Activated naive CD4-positive, alpha-beta T cell treated with anti-CD3 and anti-CD28 coated beads, Interleukin-2, amount 50 U/mL, for 24 hours (primary cell): Measurements from ENCODE around the gene ZFYVE19.
A peak's percentile ranks its signal among the peaks of the same experiment; 100 is the strongest.

Experiments
- H3K27ac Mint-ChIP-seq: one replicate; pipeline ENCODE4 v1.8.0; 2021; ENCODE audit warnings: mild to moderate bottlenecking, mixed read lengths
- H3K27me3 Mint-ChIP-seq: one replicate; pipeline ENCODE4 v1.8.0; 2021; ENCODE audit warnings: mixed read lengths
- H3K36me3 Mint-ChIP-seq: one replicate; pipeline ENCODE4 v1.8.0; 2021; ENCODE audit warnings: mixed read lengths
- H3K4me1 Mint-ChIP-seq: one replicate; pipeline ENCODE4 v1.8.0; 2021; ENCODE audit warnings: mixed read lengths
- H3K4me3 Mint-ChIP-seq: one replicate; pipeline ENCODE4 v1.8.0; 2021; ENCODE audit warnings: mild to moderate bottlenecking, mixed read lengths
- H3K9me3 Mint-ChIP-seq: one replicate; pipeline ENCODE4 v1.8.0; 2021; ENCODE audit warnings: mixed read lengths

Gene ZFYVE19

DNA sequence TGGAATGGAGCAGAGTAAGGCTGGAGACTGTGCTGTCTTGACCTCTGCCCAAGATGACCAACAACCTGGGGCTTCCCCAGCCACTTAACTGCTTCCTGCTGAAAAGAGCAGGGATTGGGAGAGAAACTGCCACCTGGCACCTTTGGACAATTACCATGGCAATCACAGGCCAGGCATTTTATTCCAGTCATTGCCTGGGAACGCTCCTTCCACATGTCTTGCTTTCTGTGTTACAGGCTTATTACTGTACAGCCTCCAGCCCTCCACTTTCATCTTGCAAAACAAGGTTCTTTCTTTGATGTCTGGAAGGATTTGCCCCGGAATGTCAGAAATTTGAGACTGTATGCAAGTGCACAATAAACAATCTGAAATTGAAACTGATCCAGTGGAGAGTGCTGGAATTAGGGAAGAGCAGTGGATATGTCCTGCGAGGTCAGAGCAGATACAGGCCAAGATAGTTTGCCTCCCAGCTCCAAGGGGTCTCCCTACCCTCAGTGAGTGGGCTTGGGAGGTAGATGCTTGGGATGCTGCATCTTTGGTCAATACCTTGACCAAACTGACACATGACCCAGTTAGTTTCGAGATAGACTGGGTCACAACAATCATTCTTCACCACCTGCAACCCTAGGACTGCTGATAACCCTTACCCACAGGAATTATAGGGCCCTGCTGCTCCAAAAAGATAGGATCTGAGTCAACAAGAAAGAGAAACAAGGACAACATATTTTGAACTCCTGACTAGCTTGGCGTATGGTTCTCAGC, 19.0 kb downstream of the ZFYVE19 start:
- Mint-ChIP-seq H3K4me1 (no peaks in the 10 kb centered on the region), H3K4me3 (no peak overlapping the region), H3K27me3 (no peaks in the 10 kb centered on the region), H3K27ac (no peak overlapping the region), H3K9me3 (no peaks in the 10 kb centered on the region), H3K36me3 (no peaks in the 10 kb centered on the region)

GRCh38 chr15:40826423-40827075, 19.7 kb downstream of the ZFYVE19 start:
- Mint-ChIP-seq H3K9me3 (no peaks in the 10 kb centered on the region), H3K36me3 (no peaks in the 10 kb centered on the region), H3K4me1 (no peaks in the 10 kb centered on the region), H3K27ac (no peak overlapping the region), H3K4me3 (no peak overlapping the region), H3K27me3 (no peaks in the 10 kb centered on the region)

DNA sequence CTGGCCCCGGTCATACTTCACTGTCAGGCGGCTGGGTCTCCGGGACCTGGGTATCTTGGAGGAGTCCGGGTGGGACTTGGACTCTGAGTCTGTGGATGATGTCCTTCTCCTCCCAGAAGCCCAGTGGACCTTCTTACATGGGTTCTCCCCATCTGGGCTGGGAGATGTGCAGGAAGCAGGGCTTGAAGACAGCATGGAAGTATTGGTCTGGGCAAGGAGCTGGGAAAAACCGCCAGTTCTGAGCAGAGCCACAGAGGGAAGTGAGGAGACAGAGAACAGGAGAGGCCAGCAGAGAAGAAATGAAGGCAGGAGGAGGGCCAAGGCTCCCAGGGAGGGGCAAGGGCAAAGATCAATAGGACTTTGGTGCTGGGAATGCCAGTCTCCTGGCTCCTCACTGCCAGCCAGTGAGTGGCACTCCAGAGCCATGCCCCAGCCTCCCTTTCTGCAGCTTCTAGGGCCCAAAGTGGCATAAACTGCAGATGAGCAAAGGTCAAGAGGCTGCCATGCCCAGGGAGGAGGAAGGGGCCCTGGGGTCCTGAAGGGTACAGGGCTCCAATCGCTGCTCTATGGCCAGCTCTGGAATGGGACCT, 21.7 kb downstream of the ZFYVE19 start, which contains the start of gene PPP1R14D:
PPP1R14D (minus strand) TSS at position 262 of the 590 bp plus-strand sequence; CDS start at position 195, 67 bp downstream.
- Mint-ChIP-seq H3K9me3 (no peaks in the 10 kb centered on the region), H3K36me3 (no peaks in the 10 kb centered on the region), H3K27ac (peak within 1 kb of the TSS; percentile 56), H3K4me1 (no peaks in the 10 kb centered on the region), H3K27me3 (no peaks in the 10 kb centered on the region), H3K4me3 (no peak within 1 kb of the TSS)

DNA sequence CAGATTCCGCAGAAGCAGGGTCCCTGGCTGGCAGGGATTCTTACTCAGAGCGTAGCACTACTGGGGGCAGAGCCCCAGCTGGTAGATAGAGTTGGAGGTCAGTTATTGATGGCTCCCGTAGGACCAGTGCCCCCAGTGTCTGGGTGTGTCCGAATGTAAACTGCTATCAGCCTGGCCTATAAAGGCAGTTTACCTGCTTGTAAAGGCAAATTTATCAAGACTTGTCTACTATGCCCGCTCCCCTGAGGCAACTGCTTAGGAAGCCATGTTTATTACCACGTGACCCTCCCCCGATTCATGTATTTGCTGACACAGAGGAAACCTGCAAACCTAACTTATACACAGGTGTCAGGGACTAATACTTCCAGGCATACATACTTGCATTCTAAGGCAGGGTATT, 22.2 kb downstream of the ZFYVE19 start:
- H3K36me3 Mint-ChIP-seq = no peaks in the 10 kb centered on the region
- no peaks in the 10 kb centered on the region for H3K4me1 Mint-ChIP-seq
- H3K27ac Mint-ChIP-seq = no peak overlapping the region
- H3K9me3 Mint-ChIP-seq = no peaks in the 10 kb centered on the region
- no peaks in the 10 kb centered on the region for H3K27me3 Mint-ChIP-seq
- H3K4me3 Mint-ChIP-seq = no peak overlapping the region

DNA sequence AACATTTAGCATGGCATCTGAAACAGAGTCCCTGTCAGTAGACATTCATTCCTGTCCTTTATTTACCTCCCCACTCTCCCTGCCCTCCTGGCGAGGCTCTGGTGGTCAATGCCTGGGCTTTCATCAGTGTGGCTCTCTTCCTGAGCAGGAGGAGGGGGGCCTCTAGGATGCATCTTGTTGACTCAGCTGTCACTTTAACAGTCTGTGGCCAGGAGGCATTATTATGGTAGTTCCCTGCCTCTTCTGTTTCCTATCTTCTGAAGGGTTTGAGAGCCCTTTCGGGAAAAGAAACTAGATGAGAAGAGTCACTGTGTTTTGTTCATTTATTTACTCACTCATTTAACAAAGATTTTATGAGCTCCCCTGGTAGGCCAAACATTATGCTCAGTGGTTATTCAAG, 24.0 kb downstream of the ZFYVE19 start:
- Mint-ChIP-seq H3K36me3 (no peaks in the 10 kb centered on the region), H3K4me3 (no peak overlapping the region), H3K4me1 (no peaks in the 10 kb centered on the region), H3K27ac (no peak overlapping the region), H3K9me3 (no peaks in the 10 kb centered on the region), H3K27me3 (no peaks in the 10 kb centered on the region)

GRCh38 chr15:40831861-40832260, 25.0 kb downstream of the ZFYVE19 start:
- H3K27me3 Mint-ChIP-seq = no peaks in the 10 kb centered on the region
- H3K4me1 Mint-ChIP-seq = no peaks in the 10 kb centered on the region
- H3K4me3 Mint-ChIP-seq = no peak overlapping the region
- no peaks in the 10 kb centered on the region for H3K36me3 Mint-ChIP-seq
- no peak overlapping the region for H3K27ac Mint-ChIP-seq
- H3K9me3 Mint-ChIP-seq = no peaks in the 10 kb centered on the region

- no peaks in the 10 kb centered on the region for H3K9me3 Mint-ChIP-seq
- H3K4me3 Mint-ChIP-seq = no peak overlapping the region
- no peaks in the 10 kb centered on the region for H3K36me3 Mint-ChIP-seq
- H3K4me1 Mint-ChIP-seq = no peaks in the 10 kb centered on the region
- H3K27ac Mint-ChIP-seq = no peak overlapping the region
- no peaks in the 10 kb centered on the region for H3K27me3 Mint-ChIP-seq
Measured at GRCh38 chr15:40832903-40833302, 26.0 kb downstream of the ZFYVE19 start.

DNA sequence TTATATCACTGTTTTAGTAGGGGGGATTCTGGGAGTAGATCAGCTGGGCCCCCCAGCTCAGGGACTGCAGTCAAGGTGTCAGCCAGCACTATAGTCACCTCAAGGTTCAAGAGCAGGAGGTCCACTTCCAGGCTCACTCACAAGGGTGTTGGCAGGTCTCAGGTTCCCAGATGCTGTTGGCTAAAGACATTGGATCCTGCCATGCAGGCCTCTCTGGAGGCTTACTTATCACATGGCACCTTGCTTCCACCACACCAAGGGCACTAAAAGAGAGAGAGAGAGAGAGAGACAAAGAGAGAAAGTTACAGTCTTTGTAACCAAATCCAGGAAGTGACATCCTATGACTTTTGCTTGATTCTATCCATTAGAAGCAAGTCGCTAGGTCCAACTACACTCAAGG, 29.1 kb downstream of the ZFYVE19 start:
- Mint-ChIP-seq H3K27ac (no peak overlapping the region), H3K9me3 (no peaks in the 10 kb centered on the region), H3K27me3 (no peaks in the 10 kb centered on the region), H3K36me3 (no peaks in the 10 kb centered on the region), H3K4me1 (no peaks in the 10 kb centered on the region), H3K4me3 (no peak overlapping the region)

DNA sequence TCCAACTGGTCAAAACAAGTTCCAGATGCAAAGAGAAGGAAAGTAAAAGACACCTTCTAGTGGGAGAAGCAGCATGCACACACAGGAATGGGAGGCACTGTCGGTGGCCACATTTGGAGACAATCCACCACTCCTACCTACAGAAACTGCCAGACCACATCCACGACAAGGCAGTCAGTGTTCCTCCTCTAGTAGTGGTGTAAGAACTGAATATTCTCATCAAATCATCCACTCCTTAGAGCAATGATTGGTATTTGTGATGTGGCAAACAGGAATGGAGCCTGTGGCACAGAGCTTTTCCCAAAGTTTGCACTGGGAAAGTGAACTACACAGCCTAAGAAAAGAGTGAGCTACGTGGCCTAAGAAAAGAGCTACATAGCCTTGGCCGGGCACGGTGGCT, 31.9 kb downstream of the ZFYVE19 start:
- Mint-ChIP-seq H3K4me3 (no peak overlapping the region), H3K36me3 (no peaks in the 10 kb centered on the region), H3K27ac (no peak overlapping the region), H3K9me3 (no peaks in the 10 kb centered on the region), H3K27me3 (no peaks in the 10 kb centered on the region), H3K4me1 (no peaks in the 10 kb centered on the region)

DNA sequence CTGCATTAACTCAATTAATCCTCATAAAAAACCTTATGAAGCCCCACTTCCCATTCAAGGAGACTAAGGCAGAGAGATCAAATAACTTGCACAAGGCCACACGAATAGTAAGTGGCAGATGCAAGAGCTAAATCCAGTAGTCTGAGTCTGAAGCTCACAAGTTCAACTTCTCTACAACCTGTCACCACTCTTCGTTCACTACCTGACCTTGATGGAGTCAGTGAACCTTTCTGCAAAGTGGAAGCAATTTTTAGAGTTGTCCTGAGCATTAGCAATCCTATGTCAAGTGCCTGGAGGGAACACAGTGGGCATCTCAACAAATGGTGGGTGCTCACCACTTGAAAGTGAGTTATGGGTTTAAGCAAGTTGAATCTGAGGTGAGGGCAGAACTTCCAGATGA, 34.9 kb downstream of the ZFYVE19 start:
- H3K27me3 Mint-ChIP-seq = peaks cover 3% of the 10 kb centered on the region
- H3K36me3 Mint-ChIP-seq = no peaks in the 10 kb centered on the region
- H3K27ac Mint-ChIP-seq = no peak overlapping the region
- peaks cover 5% of the 10 kb centered on the region for H3K4me1 Mint-ChIP-seq
- no peaks in the 10 kb centered on the region for H3K9me3 Mint-ChIP-seq
- H3K4me3 Mint-ChIP-seq = no peak overlapping the region

GRCh38 chr15:40843261-40843884, 36.5 kb downstream of the ZFYVE19 start:
- no peaks in the 10 kb centered on the region for H3K9me3 Mint-ChIP-seq
- no peaks in the 10 kb centered on the region for H3K36me3 Mint-ChIP-seq
- H3K27ac Mint-ChIP-seq = no peak overlapping the region
- H3K4me1 Mint-ChIP-seq = peaks cover 20% of the 10 kb centered on the region
- peak overlapping the region; percentile 76 for H3K4me3 Mint-ChIP-seq
- H3K27me3 Mint-ChIP-seq = peaks cover 3% of the 10 kb centered on the region

- H3K4me3 Mint-ChIP-seq = peak within 1 kb of the TSS; percentile 86
- H3K27ac Mint-ChIP-seq = no peak within 1 kb of the TSS
- H3K27me3 Mint-ChIP-seq = peaks cover 3% of the 10 kb centered on the region
- H3K9me3 Mint-ChIP-seq = no peaks in the 10 kb centered on the region
- H3K36me3 Mint-ChIP-seq = no peaks in the 10 kb centered on the region
- peaks cover 20% of the 10 kb centered on the region for H3K4me1 Mint-ChIP-seq
Measured at GRCh38 chr15:40843885-40844695, 37.2 kb downstream of the ZFYVE19 start, which contains the start of gene SPINT1. Gene SPINT1 (plus strand): TSS chr15:40844048. CDS start chr15:40844555, 507 bp downstream.

DNA sequence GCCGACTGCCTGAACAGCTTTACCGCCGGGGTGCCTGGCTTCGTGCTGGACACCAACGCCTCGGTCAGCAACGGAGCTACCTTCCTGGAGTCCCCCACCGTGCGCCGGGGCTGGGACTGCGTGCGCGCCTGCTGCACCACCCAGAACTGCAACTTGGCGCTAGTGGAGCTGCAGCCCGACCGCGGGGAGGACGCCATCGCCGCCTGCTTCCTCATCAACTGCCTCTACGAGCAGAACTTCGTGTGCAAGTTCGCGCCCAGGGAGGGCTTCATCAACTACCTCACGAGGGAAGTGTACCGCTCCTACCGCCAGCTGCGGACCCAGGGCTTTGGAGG, 37.8 kb downstream of the ZFYVE19 start:
- H3K4me1 Mint-ChIP-seq = peaks cover 20% of the 10 kb centered on the region
- H3K36me3 Mint-ChIP-seq = no peaks in the 10 kb centered on the region
- no peak overlapping the region for H3K27ac Mint-ChIP-seq
- H3K27me3 Mint-ChIP-seq = peaks cover 3% of the 10 kb centered on the region
- H3K9me3 Mint-ChIP-seq = no peaks in the 10 kb centered on the region
- H3K4me3 Mint-ChIP-seq = peak overlapping the region; percentile 86

DNA sequence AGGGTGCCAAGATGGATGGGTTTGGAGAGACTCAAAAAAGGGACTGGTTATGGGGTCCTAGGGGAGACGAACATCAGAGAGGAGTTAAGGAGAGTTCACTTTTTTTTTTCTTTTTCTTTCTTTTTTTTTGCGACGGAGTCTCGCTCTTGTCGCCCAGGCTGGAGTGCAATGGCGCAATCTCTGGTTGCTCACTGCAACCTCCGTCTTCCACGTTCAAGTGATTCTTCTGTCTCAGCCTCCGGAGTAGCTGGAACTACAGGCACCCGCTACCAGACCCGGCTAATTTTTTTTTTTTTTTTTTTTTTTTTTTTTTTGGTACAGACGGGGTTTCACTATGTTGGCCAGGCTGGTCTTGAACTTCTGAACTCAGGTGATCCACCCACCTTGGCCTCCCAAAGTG, 38.1 kb downstream of the ZFYVE19 start:
- Mint-ChIP-seq H3K9me3 (no peaks in the 10 kb centered on the region), H3K4me1 (peaks cover 20% of the 10 kb centered on the region), H3K27ac (no peak overlapping the region), H3K4me3 (peak overlapping the region; percentile 86), H3K27me3 (peaks cover 3% of the 10 kb centered on the region), H3K36me3 (no peaks in the 10 kb centered on the region)
